Measurements from ENCODE around the gene MYDGF.

- no peak for TF ChIP-seq POLR2A (IDR thresholded peaks at IDR 0.05)
- TF ChIP-seq CTCF (IDR thresholded peaks at IDR 0.05) = no peak
Observed at GRCh38 chr19:4657262-4657661, 12.9 kb downstream of the MYDGF start.

Measured in esophagus squamous epithelium (tissue), 4 donors.